GM19239 (cell line): Measurements from ENCODE around the gene RASGRF1.

Source experiments
- DNase-seq: peaks from one replicate; pipeline ENCODE4 v3.0.0; 2011; ENCODE audit warnings: low spot score; ENCODE audit not compliant: insufficient read length
- FAIRE-seq: peaks from 2 replicates; lab custom pipeline; 2011; peaks lifted over from hg19 to GRCh38; lab: Jason Lieb, UNC

The RASGRF1 gene

DNA sequence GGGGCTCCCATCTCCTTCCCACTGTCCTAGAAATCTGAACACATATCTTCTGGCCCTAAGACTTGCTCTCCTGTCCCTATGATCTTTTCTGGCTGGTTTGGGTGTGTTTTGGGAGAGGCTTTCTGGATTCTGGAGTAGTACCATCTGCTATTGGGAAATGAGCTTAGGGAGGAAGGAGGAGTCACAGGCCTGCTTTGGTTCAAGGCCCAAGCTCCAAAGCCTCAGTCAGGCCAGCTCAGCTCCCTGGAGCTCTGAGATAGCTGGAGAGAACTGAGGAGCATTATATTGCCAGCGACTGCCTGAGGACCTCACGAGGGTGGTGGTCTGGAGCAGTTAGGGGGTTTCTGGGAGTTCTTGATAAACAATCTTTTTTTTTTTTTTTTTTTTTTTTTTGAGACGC, 18.7 kb downstream of the RASGRF1 start:
- no peak for FAIRE-seq
- no peak for DNase-seq

DNA sequence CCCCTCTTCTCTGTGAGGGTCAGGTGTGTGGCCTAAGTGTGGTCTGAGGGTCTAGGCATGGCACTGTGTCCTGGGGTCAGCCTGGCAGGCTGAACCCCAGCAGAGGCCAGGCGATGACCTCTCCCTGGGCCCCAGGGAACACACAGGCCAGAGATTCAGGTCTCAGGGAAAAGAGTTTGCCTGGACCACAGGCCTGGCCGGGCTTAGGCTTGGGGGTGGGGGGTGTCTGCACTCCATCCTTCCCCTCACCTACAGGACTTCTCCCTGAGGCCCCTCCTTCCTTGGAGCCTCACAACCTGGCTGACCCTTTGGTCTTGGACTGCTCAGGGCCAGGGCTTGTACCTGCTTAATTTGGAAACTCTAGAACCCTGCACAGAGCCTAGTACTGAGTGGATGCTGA, 21.8 kb downstream of the RASGRF1 start:
- FAIRE-seq = no peak
- no peak for DNase-seq

DNA sequence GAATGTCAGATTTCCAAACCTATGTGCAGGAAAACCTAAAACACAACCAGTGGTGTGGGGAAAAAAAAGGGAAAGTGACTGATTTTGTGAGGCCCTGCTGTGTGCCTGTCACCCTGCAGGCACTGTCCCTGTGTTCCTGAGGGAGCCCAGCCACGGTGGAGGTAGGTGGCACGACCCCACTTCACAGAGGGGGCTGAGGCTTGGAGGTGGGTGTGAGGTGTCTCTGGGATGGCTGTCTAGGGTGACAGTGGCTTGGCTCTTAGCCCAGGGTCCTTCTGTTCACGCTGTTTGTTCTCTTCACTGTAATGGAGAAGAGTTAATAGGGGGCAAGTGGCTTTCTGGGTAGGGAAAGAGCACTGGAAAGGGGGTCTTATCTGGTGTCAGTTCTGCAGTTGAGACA, 22.6 kb downstream of the RASGRF1 start:
- no peak for DNase-seq

DNA sequence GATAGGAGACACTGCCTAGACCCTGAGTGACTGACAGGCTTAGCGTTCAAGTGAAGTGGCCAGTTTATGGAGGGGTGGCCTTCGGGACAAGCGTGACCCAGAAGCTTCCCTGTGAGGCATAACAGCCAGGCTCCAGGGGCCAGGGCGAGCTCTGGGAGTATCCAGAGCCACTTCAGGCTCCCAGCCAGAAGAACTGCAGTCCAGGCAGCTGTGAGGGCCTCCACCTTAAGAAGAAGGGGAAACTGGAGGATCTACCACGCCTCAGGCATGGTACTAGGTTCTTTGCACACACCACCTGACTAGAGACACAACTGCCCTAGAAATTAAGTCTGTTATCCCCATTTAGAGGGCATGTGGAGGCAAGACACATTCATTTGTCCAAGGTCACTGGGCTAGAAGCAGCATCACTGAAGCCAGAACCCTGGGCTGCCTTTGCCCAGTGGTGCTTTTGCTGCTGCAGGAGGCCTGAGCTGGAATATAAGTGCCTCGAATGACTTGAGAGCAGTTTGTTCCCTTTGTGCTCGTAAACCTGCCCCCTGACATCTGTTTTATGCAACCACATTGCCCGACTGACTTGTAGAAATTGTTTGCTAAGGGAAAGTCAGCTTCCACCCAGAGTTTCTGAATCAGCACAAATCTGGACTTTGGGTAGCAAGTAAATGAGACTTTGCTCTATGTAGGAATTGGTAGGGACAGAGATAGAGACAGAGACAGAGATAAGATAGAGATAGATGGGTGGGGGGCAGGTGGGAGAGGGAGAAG, 23.3 kb downstream of the RASGRF1 start:
- FAIRE-seq (no peak), DNase-seq (no peak)

More for the DNA sequence above, 22.6 kb downstream of the RASGRF1 start:
- no peak for FAIRE-seq

DNA sequence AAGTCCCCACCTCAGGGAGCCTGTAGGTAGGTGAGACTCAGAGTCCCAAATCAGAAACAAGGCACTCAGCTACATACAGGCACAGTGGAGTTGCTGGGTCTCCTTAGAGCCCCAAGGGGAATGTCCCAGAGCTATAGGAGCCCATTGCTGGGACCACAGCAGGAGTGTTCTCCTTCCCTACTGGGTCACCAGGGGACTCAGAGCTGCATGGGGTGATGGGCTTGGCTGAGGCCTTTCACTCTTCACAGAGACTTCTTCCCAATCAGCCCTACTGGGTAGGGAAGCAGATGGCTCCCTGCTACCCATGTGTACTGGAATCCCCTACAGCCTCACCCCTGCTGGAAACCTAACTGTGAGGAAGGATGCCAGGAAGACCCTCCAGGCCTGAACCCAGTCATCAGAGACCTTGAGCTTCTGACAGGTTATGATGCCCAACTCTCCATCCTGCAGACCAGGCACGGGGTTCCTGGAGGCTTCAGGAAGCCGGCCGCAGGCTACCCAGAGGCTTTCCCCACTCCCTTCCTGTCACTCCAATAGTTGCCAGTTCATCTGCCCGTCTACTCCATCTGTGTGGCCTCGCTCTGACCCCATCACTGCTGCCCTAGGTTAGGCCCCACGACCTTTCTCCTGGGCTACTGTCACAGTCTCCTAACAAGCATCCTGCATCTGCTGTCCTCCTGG, 24.0 kb downstream of the RASGRF1 start:
- FAIRE-seq (no peak), DNase-seq (no peak)

DNA sequence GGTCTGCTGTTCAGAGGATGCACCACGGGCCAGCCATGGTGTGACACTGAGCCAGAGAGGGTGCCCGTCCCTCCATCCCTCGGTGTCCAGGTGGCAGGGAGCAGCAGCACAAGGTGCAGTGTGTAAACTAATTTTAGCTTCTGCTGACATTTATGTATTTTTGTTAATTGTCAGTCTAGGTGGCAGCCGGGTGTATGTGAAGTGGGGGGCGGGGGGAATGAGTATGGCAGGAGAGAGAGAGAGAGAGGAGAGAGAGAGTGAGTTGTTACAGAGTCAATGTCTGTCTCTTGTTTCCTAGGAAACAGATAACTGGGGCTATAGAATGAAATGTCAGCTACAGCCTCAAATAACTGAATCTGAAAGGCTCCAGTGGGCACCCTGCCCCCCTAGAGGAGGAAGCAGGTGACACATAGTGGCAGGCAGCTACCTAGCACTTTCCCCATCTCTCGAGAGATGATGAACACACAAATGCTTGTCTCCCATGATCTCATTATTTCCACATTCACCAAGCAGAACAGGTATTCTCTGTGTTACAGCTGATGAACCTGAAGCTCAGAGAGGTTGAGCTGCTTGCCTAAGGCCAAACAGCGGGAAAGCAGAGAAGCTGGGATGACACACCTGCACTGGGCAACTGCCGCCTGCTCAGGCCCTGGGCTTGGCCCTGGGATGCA, 24.7 kb downstream of the RASGRF1 start:
- FAIRE-seq = no peak
- DNase-seq = no peak

DNA sequence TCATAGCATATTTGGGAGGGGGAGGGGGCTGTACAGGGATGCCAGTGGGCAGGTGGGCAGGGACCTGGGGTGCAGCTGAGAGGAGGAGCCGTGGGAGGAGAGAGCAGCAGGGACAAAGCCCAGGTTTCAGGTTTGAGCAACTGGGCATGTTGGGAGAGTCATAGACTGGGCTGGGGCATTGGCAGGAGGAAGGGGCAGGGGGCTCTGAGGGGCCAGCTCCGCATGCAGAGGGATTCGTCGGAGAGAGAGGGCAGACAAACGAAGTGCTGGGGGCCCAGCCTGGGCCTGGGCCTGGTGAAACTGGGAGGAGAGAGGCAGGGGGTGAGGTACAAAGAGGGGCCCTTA, 25.2 kb downstream of the RASGRF1 start:
- FAIRE-seq (no peak), DNase-seq (no peak)

DNA sequence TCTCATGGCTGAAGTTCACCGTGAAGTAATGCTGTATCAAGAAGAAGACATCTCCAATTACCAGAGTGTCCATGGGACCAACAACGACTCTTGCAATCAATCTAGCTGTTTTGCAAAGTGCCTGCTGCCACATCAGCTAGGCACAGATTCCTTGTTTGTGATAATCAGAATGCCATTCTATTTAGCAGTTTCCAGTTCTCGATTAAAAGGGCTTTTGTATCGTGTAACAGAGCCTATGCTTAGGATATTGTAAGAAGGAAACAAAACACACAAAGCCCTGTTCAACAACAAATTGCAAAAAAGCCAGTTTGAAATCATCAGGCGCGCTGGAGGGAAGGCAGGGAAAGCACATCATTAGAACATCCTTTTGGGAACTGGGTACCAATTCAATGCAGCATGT, 26.1 kb downstream of the RASGRF1 start:
- FAIRE-seq (no peak), DNase-seq (no peak)

DNA sequence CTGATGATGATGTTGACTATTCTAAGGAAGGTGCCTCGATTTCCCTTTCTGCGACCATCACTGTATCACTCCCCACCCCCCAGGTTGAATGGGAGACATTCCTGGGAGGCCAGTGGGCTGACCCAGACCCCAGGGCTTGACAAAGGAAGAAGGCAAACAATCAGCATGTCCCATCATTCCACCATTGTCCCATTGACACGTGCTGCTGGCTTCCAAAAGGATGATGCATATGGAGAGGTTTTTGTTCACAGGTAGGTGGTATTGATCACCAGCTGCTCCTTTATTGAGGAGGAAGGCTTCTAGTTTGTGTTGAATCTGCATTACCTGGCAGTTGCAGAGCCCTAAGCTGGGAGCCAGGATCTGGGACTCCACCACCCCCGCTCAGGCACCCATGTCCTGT, 30.4 kb downstream of the RASGRF1 start:
- FAIRE-seq (no peak), DNase-seq (no peak)

DNA sequence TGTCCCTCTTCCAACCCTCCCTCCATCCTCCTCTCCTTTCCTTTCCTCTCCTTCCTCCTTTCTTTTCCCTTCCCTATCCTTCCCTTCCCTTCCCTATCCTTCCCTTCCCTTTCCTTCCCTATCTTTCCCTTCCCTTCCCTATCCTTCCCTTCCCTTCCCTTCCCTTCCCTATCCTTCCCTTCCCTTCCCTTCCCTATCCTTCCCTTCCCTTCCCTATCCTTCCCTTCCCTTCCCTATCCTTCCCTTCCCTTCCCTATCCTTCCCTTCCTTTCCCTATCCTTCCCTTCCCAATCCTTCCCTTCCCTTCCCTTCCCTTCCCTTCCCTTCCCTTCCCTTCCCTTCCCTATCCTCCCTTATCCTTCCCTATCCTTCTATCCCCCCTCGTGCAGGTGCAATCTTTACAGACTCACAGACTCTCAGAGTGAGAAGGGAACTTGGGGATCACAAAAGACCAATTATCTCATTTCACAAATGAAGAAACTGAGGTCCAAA, 31.5 kb downstream of the RASGRF1 start:
- no peak for FAIRE-seq
- DNase-seq = no peak

DNA sequence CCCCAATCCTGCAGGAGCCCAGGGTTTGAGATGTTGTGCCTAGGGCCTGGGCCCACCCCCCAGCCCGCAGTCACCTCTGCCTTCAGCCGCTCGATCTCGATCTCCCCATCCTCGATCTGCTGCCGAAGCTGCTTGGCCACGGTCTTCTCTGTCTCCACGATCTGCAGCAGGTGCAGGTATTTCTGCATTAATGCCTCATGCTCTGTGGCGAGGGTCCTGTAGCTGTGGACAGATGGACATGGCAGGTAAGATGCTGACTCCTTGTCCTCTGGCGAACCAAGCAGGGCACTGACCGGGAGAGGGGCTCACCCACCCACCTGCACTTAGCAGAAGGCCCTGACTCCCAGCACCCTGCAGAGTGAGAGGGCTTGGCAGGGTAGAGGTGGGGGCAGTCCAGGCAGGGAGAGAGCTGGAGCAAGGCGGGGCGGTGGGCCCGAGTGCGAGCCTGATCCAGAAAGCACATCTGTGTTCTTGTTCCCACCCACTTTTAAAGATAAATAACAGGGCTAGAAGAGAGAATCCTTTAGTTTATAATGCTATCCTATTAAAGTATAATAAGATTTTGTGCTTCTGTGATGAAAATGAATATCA, 32.2 kb downstream of the RASGRF1 start:
- FAIRE-seq (no peak), DNase-seq (no peak)

DNA sequence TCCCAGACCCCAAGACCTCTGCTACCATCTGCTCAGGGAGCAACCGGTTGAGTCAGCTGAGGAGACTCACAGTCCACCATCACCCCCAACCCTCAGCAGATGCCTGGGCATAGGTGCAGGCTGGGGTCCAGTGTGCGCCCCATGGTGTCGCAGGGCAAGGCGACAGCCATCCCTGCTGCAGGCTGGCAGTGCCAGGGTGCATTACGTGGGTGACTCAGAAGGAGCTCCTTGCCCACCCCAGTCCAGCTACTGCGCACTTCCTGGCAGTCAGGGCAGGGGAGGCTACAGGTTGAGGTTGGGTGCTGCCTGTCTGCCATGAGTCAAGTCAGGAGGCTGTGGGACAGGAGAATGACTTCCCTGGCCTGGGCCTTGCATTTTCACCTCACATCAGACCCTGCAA, 33.5 kb downstream of the RASGRF1 start:
- DNase-seq (no peak), FAIRE-seq (no peak)

DNA sequence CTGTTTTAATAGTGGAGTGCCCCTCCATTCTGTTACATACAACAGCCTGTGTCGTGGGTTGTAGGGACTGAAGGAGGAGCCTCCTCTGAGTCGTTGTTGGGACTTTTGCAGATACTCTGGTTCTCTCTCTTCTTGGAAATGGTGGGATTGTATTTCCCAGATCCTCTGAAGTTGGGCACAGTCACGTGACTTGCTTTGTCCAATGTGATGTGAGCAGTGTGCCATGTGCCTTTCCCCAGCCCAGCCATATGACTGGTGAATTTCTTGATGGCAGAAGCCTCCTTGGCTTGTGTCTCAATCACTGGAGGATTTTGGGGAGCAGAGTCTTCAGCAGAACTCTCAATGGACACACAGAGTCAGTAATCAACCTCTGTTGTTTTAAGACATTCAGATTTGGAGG, 36.2 kb downstream of the RASGRF1 start:
- FAIRE-seq (no peak), DNase-seq (no peak)

DNA sequence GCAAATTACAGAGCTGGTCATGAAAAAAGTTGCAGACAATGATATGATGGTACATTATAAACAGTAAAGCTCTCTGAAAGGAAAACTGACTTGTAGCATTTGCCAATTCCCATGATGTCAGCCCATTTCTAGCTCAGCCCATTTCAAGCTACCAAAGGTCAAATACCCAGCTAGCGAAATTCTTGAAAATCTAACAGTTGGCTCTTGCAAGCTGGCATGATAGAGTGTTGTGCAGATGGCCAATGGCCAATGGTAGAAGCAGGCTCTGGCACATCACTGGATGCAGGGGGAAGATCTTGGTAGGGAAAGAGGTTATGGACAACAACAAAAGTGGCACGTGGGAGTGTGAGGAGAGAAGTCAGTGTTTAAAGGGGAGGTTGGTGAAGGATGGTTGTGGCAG, 36.7 kb downstream of the RASGRF1 start:
- FAIRE-seq = no peak

DNA sequence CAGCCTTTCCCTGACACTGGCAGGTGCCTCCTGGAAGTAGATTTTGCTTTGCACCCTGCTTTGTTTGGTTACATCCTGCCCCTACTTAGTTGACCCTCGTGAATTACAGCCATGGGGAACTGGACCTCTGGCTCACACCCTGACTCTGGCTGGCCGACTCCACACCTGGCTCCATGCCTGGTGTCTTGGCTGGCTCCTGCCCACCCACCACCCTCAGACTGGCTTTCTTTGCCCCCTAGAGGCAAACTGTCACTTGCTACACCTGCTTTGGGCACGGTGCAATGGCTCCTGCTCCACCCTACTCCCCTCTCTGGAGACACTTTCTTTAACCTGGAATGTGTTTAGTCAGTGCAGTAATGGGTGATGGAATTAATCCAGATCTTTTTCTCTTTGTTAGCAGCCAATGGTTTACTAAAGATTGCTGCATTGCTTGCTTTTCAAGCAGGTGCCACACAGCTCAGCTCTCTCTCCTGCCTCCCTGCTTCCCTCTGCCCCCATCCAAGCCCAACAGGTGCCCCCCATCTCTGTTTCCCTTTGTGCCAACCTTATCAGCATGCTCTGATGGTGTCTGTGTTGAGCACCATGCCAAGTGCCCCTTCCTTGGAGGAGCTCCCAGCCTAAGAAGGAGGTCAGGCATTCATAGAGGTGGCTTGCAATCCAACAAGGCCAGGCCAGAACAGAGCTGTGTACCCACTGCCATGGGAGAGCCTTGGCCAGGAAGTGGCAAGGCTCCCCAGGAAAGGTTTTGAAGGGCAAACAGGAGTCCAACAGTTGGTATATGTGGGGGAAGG, 38.4 kb downstream of the RASGRF1 start:
- FAIRE-seq (no peak), DNase-seq (no peak)

More for the DNA sequence above, 36.7 kb downstream of the RASGRF1 start:
- no peak for DNase-seq

DNA sequence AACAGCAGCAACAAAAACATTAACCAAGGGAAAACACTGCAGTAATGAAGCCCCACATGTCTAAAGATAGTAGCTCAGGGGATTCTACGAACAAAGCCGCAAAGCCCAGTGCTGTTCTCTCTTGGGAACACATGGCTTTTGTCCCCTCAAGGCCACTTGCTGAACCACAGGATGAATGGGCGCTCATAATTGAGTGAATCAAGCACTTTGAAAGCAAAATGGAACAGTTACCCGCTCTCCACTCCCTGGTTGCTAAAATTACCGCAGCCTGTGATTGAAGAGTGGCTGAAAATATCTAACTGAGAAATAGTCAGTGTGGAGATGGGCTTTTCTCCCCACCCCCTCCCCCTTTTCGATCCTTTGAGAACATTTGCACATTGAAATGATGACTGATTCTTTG, 39.6 kb downstream of the RASGRF1 start:
- DNase-seq = no peak

DNA sequence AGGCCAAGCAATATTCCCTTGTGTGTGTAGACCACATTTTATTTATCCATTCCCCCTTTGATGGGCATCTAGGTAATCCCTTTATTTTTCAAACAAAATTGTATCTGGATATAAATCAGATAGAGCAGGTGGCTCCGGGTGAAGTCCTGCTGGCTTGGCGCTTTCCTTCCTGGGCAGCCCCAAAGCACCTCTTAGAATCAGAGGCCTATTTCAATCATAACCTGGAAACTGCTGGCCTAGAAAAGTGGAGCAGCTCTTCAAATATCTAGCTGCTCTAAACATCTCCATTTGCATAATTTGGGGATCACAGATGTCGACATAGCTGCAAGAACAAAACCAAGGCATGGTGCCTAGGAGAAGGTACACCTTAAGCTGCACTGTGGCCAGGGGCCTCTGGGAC, 40.2 kb downstream of the RASGRF1 start:
- FAIRE-seq (no peak), DNase-seq (no peak)

More for the DNA sequence above, 39.6 kb downstream of the RASGRF1 start:
- FAIRE-seq = no peak

DNA sequence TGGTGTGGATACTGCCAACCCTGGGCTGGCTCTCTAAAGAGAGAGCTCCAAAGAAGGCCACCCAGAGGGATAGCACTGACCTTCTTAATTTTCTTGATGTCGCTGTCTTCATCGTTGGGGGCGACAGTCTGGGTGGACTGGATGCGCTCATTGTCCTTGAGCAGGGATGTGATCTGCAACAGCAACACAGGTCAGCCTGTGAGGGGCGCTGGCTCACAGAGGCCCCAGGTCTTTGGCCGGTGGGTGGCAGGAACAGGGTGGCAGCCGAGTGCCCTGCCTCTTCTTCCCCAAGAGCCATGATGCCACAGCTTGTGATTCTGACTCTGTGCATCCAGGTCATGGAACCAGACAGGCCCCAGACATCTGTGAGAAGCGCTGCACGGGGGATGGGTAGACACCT, 41.2 kb downstream of the RASGRF1 start:
- DNase-seq = no peak
- no peak for FAIRE-seq

DNA sequence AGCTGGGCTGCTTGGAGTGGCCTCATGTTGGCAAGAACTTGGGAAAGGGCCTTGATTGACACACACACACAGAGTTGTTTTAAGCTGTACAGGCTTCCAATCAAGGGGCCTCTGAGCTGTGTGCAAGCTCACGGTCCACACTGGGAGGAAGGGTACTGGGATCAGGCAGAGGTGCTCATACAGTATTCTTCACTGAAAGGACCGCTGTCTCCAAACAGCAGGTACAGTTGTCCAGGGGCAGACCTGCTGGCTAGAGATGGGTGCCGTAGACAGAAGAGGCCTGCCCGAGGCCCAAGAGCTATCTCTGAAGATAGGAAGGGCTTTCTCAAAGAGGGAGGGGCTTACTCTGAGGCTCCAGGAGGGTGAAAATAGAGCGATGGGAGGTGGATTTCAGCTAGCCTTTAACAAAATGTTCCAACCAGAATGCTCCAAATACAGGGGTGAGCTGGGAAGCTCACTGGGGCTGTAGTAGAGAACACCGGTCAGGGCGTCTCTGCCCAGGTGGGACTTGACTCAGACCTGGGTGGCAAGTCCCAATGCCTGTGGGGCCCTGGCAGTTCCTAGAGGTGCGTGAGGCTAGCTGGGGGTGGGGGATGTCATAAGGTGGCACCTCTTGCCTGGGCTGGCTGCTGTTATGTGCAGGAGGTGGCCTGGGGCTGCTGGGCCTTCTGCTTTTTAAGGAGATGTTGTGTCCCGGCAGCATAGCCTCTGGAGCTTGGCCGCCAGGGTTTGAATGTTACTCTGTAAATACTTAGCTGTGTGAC, 42.7 kb downstream of the RASGRF1 start:
- FAIRE-seq (no peak), DNase-seq (no peak)
